CD14-positive monocyte (primary cell): ENCODE data around the gene ANXA10. TPM values are rescaled to one million over a fixed set of nuclear protein-coding genes. Genes with fewer than 3 reads are reported as not detected.

ENCODE experiments used
- DNase-seq, 3 donors: peaks; one replicate each; pipeline ENCODE4 v3.0.0-alpha.2; 2011 to 2022
- H2AFZ ChIP-seq: 2 replicates; pipeline ENCODE4 v1.6.0; 2012; ENCODE audit warnings: mild to moderate bottlenecking, low read depth, low read length, inconsistent platforms; ENCODE audit not compliant: insufficient read depth, poor library complexity, severe bottlenecking
- H3K27ac ChIP-seq, 2 donors: 1 replicate in 1 of 2; 2 replicates in 1 of 2; pipeline ENCODE4 v1.5.1; 2012 to 2013; ENCODE audit warnings: low read length in 2 of 2, control low read depth in 1 of 2, inconsistent platforms in 1 of 2, low read depth in 1 of 2, mild to moderate bottlenecking in 1 of 2
- H3K27me3 ChIP-seq, 2 donors: one replicate each; pipeline versions ENCODE4 v1.6.0 to v1.6.1; 2011 to 2013; ENCODE audit warnings: low read length in 2 of 2; ENCODE audit not compliant: control insufficient read depth in 2 of 2, insufficient read depth in 2 of 2
- H3K36me3 ChIP-seq, 2 donors: replicated peaks in 1 of 2; 1 replicate in 1 of 2; 2 replicates in 1 of 2; pipeline versions ENCODE4 v1.5.1 to v1.6.1; 2012 to 2013; ENCODE audit warnings: low read length in 2 of 2, control low read depth in 1 of 2, inconsistent platforms in 1 of 2, mild to moderate bottlenecking in 1 of 2; ENCODE audit not compliant: insufficient read depth in 2 of 2, control insufficient read depth in 1 of 2
- H3K4me1 ChIP-seq, 2 donors: 1 replicate in 1 of 2; 2 replicates in 1 of 2; pipeline versions ENCODE4 v1.5.1 to v1.6.1; 2012 to 2013; ENCODE audit warnings: low read length in 2 of 2, control low read depth in 1 of 2, inconsistent platforms in 1 of 2, mild to moderate bottlenecking in 1 of 2, moderate library complexity in 1 of 2; ENCODE audit not compliant: insufficient read depth in 2 of 2, control insufficient read depth in 1 of 2
- H3K4me2 ChIP-seq: replicated peaks from 2 replicates; pipeline ENCODE3; 2012; ENCODE audit warnings: low read length, moderate library complexity, mild to moderate bottlenecking; ENCODE audit not compliant: poor library complexity, severe bottlenecking; ENCODE audit errors: extremely low read depth
- H3K4me3 ChIP-seq, 3 experiments: fragments of 200-600 bp in 1 of 3; sonication (generic) in 1 of 3; replicated peaks in 1 of 3; 1 replicate in 2 of 3; 2 replicates in 1 of 3; pipeline ENCODE4 v1.5.1; 2011 to 2013; ENCODE audit warnings: low read length in 3 of 3, mild to moderate bottlenecking in 3 of 3, control low read depth in 2 of 3, low read depth in 2 of 3, inconsistent platforms in 1 of 3, moderate library complexity in 1 of 3
- H3K79me2 ChIP-seq: 2 replicates; pipeline ENCODE4 v1.6.0; 2012; ENCODE audit warnings: mild to moderate bottlenecking, control low read depth, inconsistent platforms, low read length, moderate library complexity; ENCODE audit not compliant: insufficient read depth
- H3K9ac ChIP-seq: 2 replicates; pipeline ENCODE4 v1.6.0; 2017; ENCODE audit warnings: low read length, mild to moderate bottlenecking; ENCODE audit not compliant: insufficient read depth, poor library complexity, severe bottlenecking
- H3K9me3 ChIP-seq, 2 donors: replicated peaks in 1 of 2; 1 replicate in 1 of 2; 2 replicates in 1 of 2; pipeline versions ENCODE4 v1.5.1 to v1.6.1; 2012 to 2013; ENCODE audit warnings: low read length in 2 of 2, control low read depth in 1 of 2; ENCODE audit not compliant: control insufficient read depth in 1 of 2, insufficient read depth in 1 of 2
- H4K20me1 ChIP-seq: 2 replicates; pipeline ENCODE4 v1.6.0; 2012; ENCODE audit warnings: mild to moderate bottlenecking, low read length, control low read depth, moderate library complexity; ENCODE audit not compliant: insufficient read depth
- H3K27ac Mint-ChIP-seq, 7 donors: one replicate each; pipeline ENCODE4 v1.8.0; 2020; ENCODE audit warnings: mild to moderate bottlenecking in 7 of 7, mixed read lengths in 7 of 7, moderate library complexity in 6 of 7, inconsistent platforms in 2 of 7
- H3K27me3 Mint-ChIP-seq, 3 donors: one replicate each; pipeline ENCODE4 v1.8.0; 2021 to 2022; ENCODE audit warnings: low read depth in 3 of 3, mild to moderate bottlenecking in 3 of 3, mixed read lengths in 3 of 3, moderate library complexity in 3 of 3, inconsistent platforms in 1 of 3
- H3K36me3 Mint-ChIP-seq, 2 donors: one replicate each; pipeline ENCODE4 v1.8.0; 2020; ENCODE audit warnings: mixed read lengths in 2 of 2, inconsistent platforms in 1 of 2, mild to moderate bottlenecking in 1 of 2
- H3K4me1 Mint-ChIP-seq: one replicate; pipeline ENCODE4 v1.8.0; 2020; ENCODE audit warnings: mild to moderate bottlenecking, mixed read lengths
- H3K4me3 Mint-ChIP-seq, 2 donors: one replicate each; pipeline ENCODE4 v1.8.0; 2020; ENCODE audit warnings: mild to moderate bottlenecking in 2 of 2, mixed read lengths in 2 of 2, moderate library complexity in 1 of 2
- H3K9me3 Mint-ChIP-seq, 7 donors: one replicate each; pipeline ENCODE4 v1.8.0; 2020 to 2022; ENCODE audit warnings: mixed read lengths in 7 of 7, mild to moderate bottlenecking in 6 of 7, moderate library complexity in 6 of 7, inconsistent platforms in 2 of 7
- CTCF ChIP-seq: fragments of 200-600 bp; IDR thresholded peaks from one replicate; pipeline ENCODE4 v1.8.0; 2022; ENCODE audit warnings: antibody characterized with exemption, mild to moderate bottlenecking
- WGBS: methylation state at CpG from one replicate; pipeline ENCODE4 v1.1.5; 2013; ENCODE audit warnings: missing lambda C conversion rate; ENCODE audit not compliant: insufficient coverage; 5-methylcytosine and 5-hydroxymethylcytosine counted together
- intact Hi-C, 2 donors: fragments of 100-400 bp; cut with micrococcal nuclease; formaldehyde crosslinking; loops; one replicate each; pipeline versions ENCODE4 v1.15.0 to v1.15.1; 2023
- polyA plus RNA-seq, 3 donors: library from polyadenylated mRNA; depleted of rRNA in 1 of 3; unstranded in 2 of 3; stranded (reverse) in 1 of 3; fragments of 300-500 nt in 2 of 3; fragments of >200 nt in 1 of 3; fragmentation: Illumina TruSeq in 2 of 3; gene quantifications; 1 replicate in 2 of 3; 2 replicates in 1 of 3; pipeline ENCODE4 v1.2.3, GENCODE V29; 2012 to 2021

Gene ANXA10
- polyA plus RNA-seq, 3 donors, result not detected

GRCh38 chr4:168057412-168057811, 34.9 kb upstream of the ANXA10 start:
- Histone ChIP-seq H4K20me1 (no peaks in the 10 kb centered on the region), H3K27ac (no peak overlapping the region), H3K79me2 (no peaks in the 10 kb centered on the region), H3K36me3 (no peaks in the 10 kb centered on the region), H3K9me3 (no peaks in the 10 kb centered on the region), H3K9ac (no peak overlapping the region), H3K27me3 (no peaks in the 10 kb centered on the region), H3K4me1 (no peaks in the 10 kb centered on the region), H3K4me3 (no peak overlapping the region), H3K4me2 (no peak overlapping the region), H2AFZ (no peak overlapping the region)
- peaks cover 0 to 6% (median 2%) of the 10 kb centered on the region in 7 donors for H3K9me3 Mint-ChIP-seq
- H3K4me1 Mint-ChIP-seq, result no peaks in the 10 kb centered on the region
- intact Hi-C loops, result no loop called here
- H3K36me3 Mint-ChIP-seq, result no peaks in the 10 kb centered on the region
- no peaks in the 10 kb centered on the region for H3K27me3 Mint-ChIP-seq
- no peak for TF ChIP-seq CTCF
- 84% methylated on average over 3 of the region's 3 CpGs for WGBS
- H3K27ac Mint-ChIP-seq, result no peak overlapping the region
- no peak overlapping the region for H3K4me3 Mint-ChIP-seq
- no peak for DNase-seq

DNA sequence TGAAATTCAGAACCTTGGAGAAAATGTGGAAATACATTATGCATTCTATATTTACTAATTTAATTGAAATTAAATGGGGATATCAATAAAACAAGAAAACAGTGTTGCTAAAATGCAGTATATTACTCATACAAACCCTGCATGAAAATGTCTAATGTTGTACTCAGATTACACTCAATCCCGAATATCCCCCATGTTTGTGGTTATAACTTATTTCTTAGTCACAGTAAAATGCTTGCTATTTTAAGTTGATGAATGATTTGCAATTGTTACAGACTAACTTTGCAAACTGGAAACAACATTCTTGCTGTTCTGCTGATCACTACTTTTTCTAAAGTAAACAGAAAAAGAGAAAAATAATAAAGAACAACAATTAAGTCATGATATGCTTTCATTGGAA, 33.1 kb upstream of the ANXA10 start:
- Mint-ChIP-seq H3K27me3 (no peaks in the 10 kb centered on the region), H3K9me3 (peaks cover 0 to 6% (median 2%) of the 10 kb centered on the region in 7 donors), H3K27ac (no peak overlapping the region), H3K4me1 (no peaks in the 10 kb centered on the region), H3K36me3 (no peaks in the 10 kb centered on the region), H3K4me3 (no peak overlapping the region)
- Histone ChIP-seq H3K4me1 (no peaks in the 10 kb centered on the region), H3K4me3 (no peak overlapping the region), H3K36me3 (no peaks in the 10 kb centered on the region), H3K9ac (no peak overlapping the region), H3K4me2 (no peak overlapping the region), H3K27me3 (no peaks in the 10 kb centered on the region), H4K20me1 (no peaks in the 10 kb centered on the region), H3K79me2 (no peaks in the 10 kb centered on the region), H3K9me3 (no peaks in the 10 kb centered on the region), H2AFZ (no peak overlapping the region), H3K27ac (no peak overlapping the region)
- intact Hi-C loops, result no loop called here
- TF ChIP-seq CTCF, result no peak
- no peak for DNase-seq
- no CpG with 5 or more reads among the region's 1 CpG for WGBS
